Hepatocyte (in vitro differentiated cells): ENCODE results near the gene TBXAS1.

Experiments used
- EZH2phosphoT487 ChIP-seq: fragments of 200-600 bp; sonication (generic); IDR thresholded peaks from one replicate; pipeline ENCODE4 v1.6.1; 2018; ENCODE audit warnings: antibody characterized with exemption, mild to moderate bottlenecking, low read depth, moderate library complexity; ENCODE audit not compliant: unreplicated experiment, severe bottlenecking
- TF ChIP-seq, protein P1 (sequence below): fragments of 200-600 bp; sonication (generic); IDR thresholded peaks from 2 replicates; pipeline ENCODE4 v1.5.1; 2016; ENCODE audit warnings: antibody characterized with exemption, mild to moderate bottlenecking; ENCODE audit not compliant: poor library complexity

DNA sequence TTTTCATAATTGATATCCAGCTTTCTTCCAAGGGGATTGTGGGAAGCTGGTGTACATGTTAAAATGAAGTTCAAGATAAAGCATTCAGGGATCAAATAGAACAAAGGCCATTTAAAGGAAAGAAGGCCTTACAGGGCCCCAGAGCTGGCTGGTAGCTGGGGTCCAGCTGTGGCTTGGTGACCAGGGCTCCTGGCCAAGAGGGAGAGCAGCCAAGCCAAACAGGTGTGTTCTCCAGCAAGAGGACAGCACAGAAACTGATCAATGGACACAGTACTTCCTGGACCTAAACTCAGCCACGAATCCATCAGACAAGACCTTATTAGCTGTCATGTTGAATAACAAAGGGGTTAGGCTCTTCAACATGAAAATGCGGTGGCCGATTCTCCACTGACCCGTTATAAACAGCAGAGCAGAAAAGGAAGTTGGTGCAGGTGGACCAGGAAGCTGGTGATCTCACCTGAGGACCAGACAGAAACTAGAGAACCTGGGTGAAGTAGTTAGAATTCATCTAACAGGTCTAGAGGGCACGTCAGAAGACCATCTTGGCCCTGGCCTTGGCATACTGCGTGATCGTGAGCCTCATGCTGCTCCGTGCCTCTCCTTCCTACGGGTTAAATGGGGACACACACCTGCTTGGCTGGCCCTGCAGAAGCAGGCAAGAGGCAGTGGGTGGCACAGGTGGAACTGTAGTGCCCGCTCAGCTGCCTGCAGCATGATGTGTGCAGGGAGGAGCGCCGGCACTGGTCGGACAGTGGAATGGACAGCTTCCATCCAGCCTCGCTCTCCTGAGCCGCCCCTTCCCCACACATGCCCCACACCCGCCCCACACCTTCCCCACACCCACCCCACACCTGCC is 179.9 kb downstream of the TBXAS1 start:
- TF ChIP-seq, protein P1, sequence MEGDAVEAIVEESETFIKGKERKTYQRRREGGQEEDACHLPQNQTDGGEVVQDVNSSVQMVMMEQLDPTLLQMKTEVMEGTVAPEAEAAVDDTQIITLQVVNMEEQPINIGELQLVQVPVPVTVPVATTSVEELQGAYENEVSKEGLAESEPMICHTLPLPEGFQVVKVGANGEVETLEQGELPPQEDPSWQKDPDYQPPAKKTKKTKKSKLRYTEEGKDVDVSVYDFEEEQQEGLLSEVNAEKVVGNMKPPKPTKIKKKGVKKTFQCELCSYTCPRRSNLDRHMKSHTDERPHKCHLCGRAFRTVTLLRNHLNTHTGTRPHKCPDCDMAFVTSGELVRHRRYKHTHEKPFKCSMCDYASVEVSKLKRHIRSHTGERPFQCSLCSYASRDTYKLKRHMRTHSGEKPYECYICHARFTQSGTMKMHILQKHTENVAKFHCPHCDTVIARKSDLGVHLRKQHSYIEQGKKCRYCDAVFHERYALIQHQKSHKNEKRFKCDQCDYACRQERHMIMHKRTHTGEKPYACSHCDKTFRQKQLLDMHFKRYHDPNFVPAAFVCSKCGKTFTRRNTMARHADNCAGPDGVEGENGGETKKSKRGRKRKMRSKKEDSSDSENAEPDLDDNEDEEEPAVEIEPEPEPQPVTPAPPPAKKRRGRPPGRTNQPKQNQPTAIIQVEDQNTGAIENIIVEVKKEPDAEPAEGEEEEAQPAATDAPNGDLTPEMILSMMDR = no peak
- no peak for TF ChIP-seq EZH2phosphoT487
